HS-27A (cell line): ENCODE data around the gene CFHR1.

Experiments used
- DNase-seq: peaks from one replicate; pipeline ENCODE4 v3.0.0-alpha.2; 2012; ENCODE audit warnings: low read depth, missing footprints

Gene CFHR1

DNA sequence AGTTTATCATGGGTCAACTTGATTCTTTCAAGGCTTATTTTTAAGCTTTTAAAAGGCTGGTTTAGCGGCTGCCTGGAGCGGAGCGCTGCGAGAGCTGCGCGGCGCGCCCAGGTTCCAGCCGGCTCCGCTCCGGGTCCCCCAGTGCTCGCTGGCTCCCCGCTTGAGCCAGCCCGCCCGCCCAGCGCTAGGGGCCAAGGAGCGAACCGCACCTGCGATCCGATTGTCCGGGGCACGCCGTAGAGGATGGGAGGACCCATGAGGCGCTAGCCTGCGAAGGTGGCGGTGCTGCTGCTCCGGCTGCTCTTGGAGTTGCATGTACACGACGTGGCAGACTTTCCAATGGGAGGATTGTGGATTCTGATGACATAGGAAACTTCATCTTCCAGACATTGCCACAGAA lies 58.4 kb downstream of the CFHR1 start:
- DNase-seq, result no peak
